Osteocyte (in vitro differentiated cells): ENCODE measurements around the gene EFCAB8. TPM values are rescaled to one million over a fixed set of nuclear protein-coding genes. Genes with fewer than 3 reads are reported as not detected.

Source experiments
- DNase-seq: peaks from one replicate; pipeline ENCODE4 v3.0.0; 2021; ENCODE audit warnings: mixed read lengths; ENCODE audit not compliant: unreplicated experiment; ENCODE audit errors: extremely low spot score
- H3K27ac Mint-ChIP-seq: one replicate; pipeline ENCODE4 v1.8.0; 2021; ENCODE audit warnings: mild to moderate bottlenecking, mixed read lengths; ENCODE audit not compliant: unreplicated experiment
- H3K27me3 Mint-ChIP-seq: one replicate; pipeline ENCODE4 v1.8.0; 2021; ENCODE audit warnings: mixed read lengths; ENCODE audit not compliant: unreplicated experiment
- H3K36me3 Mint-ChIP-seq: one replicate; pipeline ENCODE4 v1.8.0; 2021; ENCODE audit warnings: mixed read lengths; ENCODE audit not compliant: unreplicated experiment
- H3K4me1 Mint-ChIP-seq: one replicate; pipeline ENCODE4 v1.8.0; 2021; ENCODE audit warnings: mixed read lengths; ENCODE audit not compliant: unreplicated experiment
- H3K4me3 Mint-ChIP-seq: one replicate; pipeline ENCODE4 v1.8.0; 2021; ENCODE audit warnings: mild to moderate bottlenecking, moderate library complexity, mixed read lengths; ENCODE audit not compliant: unreplicated experiment
- H3K9me3 Mint-ChIP-seq: one replicate; pipeline ENCODE4 v1.8.0; 2021; ENCODE audit warnings: mixed read lengths; ENCODE audit not compliant: unreplicated experiment
- CTCF ChIP-seq: fragments of 200-600 bp; sonication (generic); IDR thresholded peaks from 2 replicates; pipeline ENCODE4 v1.5.0; 2021; ENCODE audit warnings: antibody characterized with exemption, mild to moderate bottlenecking, moderate library complexity
- total RNA-seq: library from RNA; stranded (reverse); gene quantifications from 2 replicates; pipeline ENCODE4 v1.2.1, GENCODE V29; 2021

EFCAB8 gene
- total RNA-seq, 1 donor from 2014 or later, result 0.64 TPM

GRCh38 chr20:32929162-32929561, 70.4 kb downstream of the EFCAB8 start:
- Mint-ChIP-seq H3K27me3 (peaks cover 25% of the 10 kb centered on the region), H3K4me1 (no peaks in the 10 kb centered on the region), H3K36me3 (no peaks in the 10 kb centered on the region), H3K4me3 (no peak overlapping the region), H3K9me3 (no peaks in the 10 kb centered on the region), H3K27ac (no peak overlapping the region)
- TF ChIP-seq CTCF, result no peak
- DNase-seq, result no peak

- Mint-ChIP-seq H3K27me3 (peaks cover 32% of the 10 kb centered on the region), H3K36me3 (no peaks in the 10 kb centered on the region), H3K4me1 (no peaks in the 10 kb centered on the region), H3K4me3 (no peak overlapping the region), H3K9me3 (no peaks in the 10 kb centered on the region), H3K27ac (no peak overlapping the region)
- TF ChIP-seq CTCF, result no peak
- DNase-seq, result no peak
Observed at GRCh38 chr20:32930181-32930580, 71.5 kb downstream of the EFCAB8 start.

GRCh38 chr20:32930701-32931100, 72.0 kb downstream of the EFCAB8 start:
- no peak overlapping the region for H3K4me3 Mint-ChIP-seq
- H3K27ac Mint-ChIP-seq, result no peak overlapping the region
- no peaks in the 10 kb centered on the region for H3K4me1 Mint-ChIP-seq
- H3K9me3 Mint-ChIP-seq, result no peaks in the 10 kb centered on the region
- no peak for TF ChIP-seq CTCF
- no peak for DNase-seq
- peaks cover 32% of the 10 kb centered on the region for H3K27me3 Mint-ChIP-seq
- H3K36me3 Mint-ChIP-seq, result no peaks in the 10 kb centered on the region

- DNase-seq, result no peak
- no peak for TF ChIP-seq CTCF
- H3K36me3 Mint-ChIP-seq, result no peaks in the 10 kb centered on the region
- H3K4me3 Mint-ChIP-seq, result no peak overlapping the region
- H3K9me3 Mint-ChIP-seq, result no peaks in the 10 kb centered on the region
- no peaks in the 10 kb centered on the region for H3K4me1 Mint-ChIP-seq
- H3K27ac Mint-ChIP-seq, result no peak overlapping the region
- H3K27me3 Mint-ChIP-seq, result peaks cover 21% of the 10 kb centered on the region
Observed at GRCh38 chr20:32934580-32934979, 75.9 kb downstream of the EFCAB8 start.

- TF ChIP-seq CTCF, result no peak
- no peak overlapping the region for H3K4me3 Mint-ChIP-seq
- H3K36me3 Mint-ChIP-seq, result no peaks in the 10 kb centered on the region
- no peak for DNase-seq
- no peak overlapping the region for H3K27ac Mint-ChIP-seq
- peaks cover 47% of the 10 kb centered on the region for H3K27me3 Mint-ChIP-seq
- peaks cover 5% of the 10 kb centered on the region for H3K9me3 Mint-ChIP-seq
- H3K4me1 Mint-ChIP-seq, result no peaks in the 10 kb centered on the region
Observed at GRCh38 chr20:32941155-32941885, 82.6 kb downstream of the EFCAB8 start.
